ENCODE results near the gene CTNND2. TPM values are rescaled to one million over a fixed set of nuclear protein-coding genes. Genes with fewer than 3 reads are reported as not detected.

The CTNND2 gene
- total and polyA plus RNA-seq, 4 donors, result 36.5 to 183 (median 97.7) TPM

DNA sequence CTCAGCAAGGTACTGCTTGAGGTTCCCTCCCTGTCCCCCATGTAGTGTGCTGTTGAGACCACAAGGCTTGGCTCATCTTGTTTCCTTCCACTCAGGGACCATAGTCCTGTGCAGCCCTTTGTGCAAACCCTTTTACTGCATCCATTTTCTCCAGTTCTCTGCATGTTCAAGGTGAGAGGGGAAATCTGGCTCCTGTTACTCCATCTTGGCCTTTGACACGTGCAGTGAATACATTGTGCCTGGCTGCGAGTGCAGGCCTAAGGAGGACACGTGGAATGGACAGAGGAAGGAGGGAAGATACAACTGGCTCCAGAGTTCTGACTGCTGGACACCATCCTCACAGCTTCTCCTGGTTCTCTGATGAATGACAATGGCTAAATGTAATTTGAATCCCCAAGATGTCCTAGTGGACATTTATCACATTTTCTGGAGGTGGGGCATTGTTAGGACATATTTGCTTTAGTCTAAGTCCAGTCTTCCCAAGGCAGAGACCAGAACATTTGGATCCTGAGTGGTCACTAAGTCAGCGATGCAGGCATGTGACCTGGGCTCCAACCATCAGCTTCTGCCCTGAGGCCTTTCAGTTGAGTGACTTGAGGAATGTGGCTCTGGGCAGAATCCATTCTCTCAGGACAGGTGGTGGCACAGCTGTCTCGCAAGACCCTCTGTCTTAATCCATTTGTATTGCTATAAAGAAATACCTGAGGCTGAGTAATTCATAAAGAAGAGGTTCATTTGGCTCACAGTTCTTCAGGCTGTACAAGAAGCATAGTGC is 954.2 kb downstream of the CTNND2 start:
- WGBS (ENCODE audit: insufficient coverage), result 79% methylated on average over 3 of the region's 5 CpGs
- no peak overlapping the region for H3K4me3 ChIP-seq (ENCODE audit: low read depth, low read length)
- no peaks in the 10 kb centered on the region for H3K36me3 ChIP-seq (ENCODE audit: control insufficient read depth, insufficient read depth, low read length)
- no peaks in the 10 kb centered on the region for H3K9me3 ChIP-seq (ENCODE audit: control insufficient read depth, insufficient read depth, low read length)
- no peak overlapping the region for H3K27ac ChIP-seq (ENCODE audit: low read depth, low read length)
- DNase-seq (ENCODE audit: low read depth in 4 of 6, low spot score in 6 of 6), result no peak
- H3K27me3 ChIP-seq (ENCODE audit: control insufficient read depth, insufficient read depth, low read length), result no peaks in the 10 kb centered on the region
- no peaks in the 10 kb centered on the region for H3K4me1 ChIP-seq (ENCODE audit: control insufficient read depth, insufficient read depth, low read length)

DNA sequence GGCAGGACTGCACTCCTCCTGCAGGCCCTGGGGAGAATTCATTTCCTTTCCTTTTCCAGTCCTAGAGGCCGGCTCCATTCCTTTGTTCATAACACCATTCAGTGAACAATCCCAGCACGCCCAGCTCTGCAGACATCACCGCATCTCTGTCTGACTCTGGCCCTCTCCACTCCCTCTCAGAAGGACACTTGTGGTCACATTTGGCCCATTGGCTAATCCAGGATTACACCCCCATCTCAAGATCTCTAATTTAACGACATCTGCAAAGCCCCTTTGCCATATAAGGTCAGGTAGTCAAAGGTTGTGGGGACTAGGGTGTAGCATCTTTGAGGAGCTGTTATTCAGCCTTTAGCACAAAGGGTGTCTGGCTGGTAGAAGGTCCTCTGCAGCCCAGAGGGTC is 958.2 kb downstream of the CTNND2 start:
- no peaks in the 10 kb centered on the region for H3K27me3 ChIP-seq (ENCODE audit: control insufficient read depth, insufficient read depth, low read length)
- DNase-seq (ENCODE audit: low read depth in 4 of 6, low spot score in 6 of 6), result no peak
- H3K4me1 ChIP-seq (ENCODE audit: control insufficient read depth, insufficient read depth, low read length), result no peaks in the 10 kb centered on the region
- no peaks in the 10 kb centered on the region for H3K36me3 ChIP-seq (ENCODE audit: control insufficient read depth, insufficient read depth, low read length)
- H3K9me3 ChIP-seq (ENCODE audit: control insufficient read depth, insufficient read depth, low read length), result no peaks in the 10 kb centered on the region
- WGBS (ENCODE audit: insufficient coverage), result 76% methylated on average over 3 of the region's 4 CpGs
- H3K4me3 ChIP-seq (ENCODE audit: low read depth, low read length), result no peak overlapping the region
- H3K27ac ChIP-seq (ENCODE audit: low read depth, low read length), result no peak overlapping the region

DNA sequence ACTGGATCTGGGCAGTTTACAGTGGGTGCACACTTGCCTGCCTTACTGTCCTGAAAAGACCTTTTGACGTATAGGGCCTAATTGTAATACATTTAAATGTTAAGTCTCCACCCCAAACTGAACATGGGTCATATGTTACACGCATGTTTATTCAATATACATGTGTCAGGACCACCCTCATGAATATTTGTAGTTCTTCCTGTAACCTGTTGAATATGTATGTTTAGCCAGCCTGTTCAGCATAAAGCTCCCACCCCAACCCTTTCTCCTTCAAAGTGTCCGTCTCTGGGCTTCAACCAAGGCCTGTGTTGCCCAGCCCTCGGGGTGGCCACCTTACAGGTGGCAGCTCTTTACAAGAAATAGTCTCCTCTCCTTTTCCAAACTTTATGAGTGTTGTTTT is 962.3 kb downstream of the CTNND2 start:
- no peak overlapping the region for H3K27ac ChIP-seq (ENCODE audit: low read depth, low read length)
- no peak for DNase-seq (ENCODE audit: low read depth in 4 of 6, low spot score in 6 of 6)
- H3K27me3 ChIP-seq (ENCODE audit: control insufficient read depth, insufficient read depth, low read length), result no peaks in the 10 kb centered on the region
- H3K9me3 ChIP-seq (ENCODE audit: control insufficient read depth, insufficient read depth, low read length), result no peaks in the 10 kb centered on the region
- no peaks in the 10 kb centered on the region for H3K4me1 ChIP-seq (ENCODE audit: control insufficient read depth, insufficient read depth, low read length)
- no peaks in the 10 kb centered on the region for H3K36me3 ChIP-seq (ENCODE audit: control insufficient read depth, insufficient read depth, low read length)
- no peak overlapping the region for H3K4me3 ChIP-seq (ENCODE audit: low read depth, low read length)
- WGBS (ENCODE audit: insufficient coverage), result no CpG with 5 or more reads among the region's 4 CpGs

DNA sequence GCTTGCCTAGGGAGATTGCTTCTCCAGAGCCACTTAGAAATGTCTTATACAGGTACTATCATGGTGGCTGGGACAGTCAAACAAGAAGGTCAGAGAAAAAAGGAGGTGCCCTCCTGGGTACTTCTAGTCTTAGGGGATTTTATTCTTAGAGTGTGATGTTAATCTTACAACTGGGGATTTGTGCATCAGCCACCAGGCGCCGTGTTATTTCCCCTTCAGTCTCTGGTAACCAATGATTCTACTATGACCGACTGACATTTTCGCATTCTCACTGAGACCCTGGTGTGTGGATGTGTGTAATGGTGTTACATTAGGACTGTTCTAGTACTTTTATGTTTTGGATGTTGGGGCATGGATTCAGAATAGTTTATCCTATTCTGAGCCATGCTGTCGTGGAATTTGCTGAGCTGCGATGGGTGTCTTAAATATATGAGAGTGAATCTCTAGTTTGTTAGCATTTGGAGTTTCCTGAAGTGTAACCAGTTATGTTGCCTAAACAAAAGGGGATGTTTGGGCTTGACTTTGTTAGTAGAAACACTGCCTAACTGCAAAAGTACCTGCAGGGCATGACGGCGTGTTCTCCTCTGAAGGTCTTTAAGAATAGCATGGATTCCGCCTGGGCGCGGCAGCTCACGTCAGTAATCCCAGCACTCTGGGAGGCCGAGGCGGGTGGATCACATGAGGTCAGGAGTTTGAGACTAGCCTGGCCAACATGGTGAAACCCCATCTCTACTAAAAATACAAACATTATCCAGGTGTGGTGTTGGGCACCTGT is 968.0 kb downstream of the CTNND2 start:
- H3K27me3 ChIP-seq (ENCODE audit: control insufficient read depth, insufficient read depth, low read length), result no peaks in the 10 kb centered on the region
- WGBS (ENCODE audit: insufficient coverage), result 92% methylated on average over 11 of the region's 14 CpGs
- no peak overlapping the region for H3K4me3 ChIP-seq (ENCODE audit: low read depth, low read length)
- no peak for DNase-seq (ENCODE audit: low read depth in 4 of 6, low spot score in 6 of 6)
- no peaks in the 10 kb centered on the region for H3K36me3 ChIP-seq (ENCODE audit: control insufficient read depth, insufficient read depth, low read length)
- H3K4me1 ChIP-seq (ENCODE audit: control insufficient read depth, insufficient read depth, low read length), result peaks cover 4% of the 10 kb centered on the region
- H3K27ac ChIP-seq (ENCODE audit: low read depth, low read length), result no peak overlapping the region
- H3K9me3 ChIP-seq (ENCODE audit: control insufficient read depth, insufficient read depth, low read length), result no peaks in the 10 kb centered on the region

DNA sequence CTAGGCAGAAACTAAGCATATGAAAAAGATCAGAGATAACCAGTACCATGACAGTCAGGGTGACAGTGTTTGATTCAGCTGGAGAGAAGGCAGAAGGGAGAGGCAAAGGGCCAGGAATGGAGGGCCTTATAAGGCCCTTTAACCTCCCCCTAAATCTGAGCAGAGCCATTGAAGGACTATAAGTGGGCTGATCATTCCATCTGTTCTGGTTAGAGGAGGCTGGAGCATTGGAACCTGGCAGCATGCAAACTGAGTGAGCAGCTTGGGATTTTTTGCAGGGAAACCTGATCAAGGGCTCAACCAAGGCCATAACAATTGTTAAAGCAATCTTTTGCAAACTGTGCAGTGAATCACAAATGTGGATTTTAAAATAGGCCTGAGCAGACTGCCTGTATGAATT is 968.7 kb downstream of the CTNND2 start:
- Histone ChIP-seq H3K4me3 (ENCODE audit: low read depth, low read length) (no peak overlapping the region), H3K27ac (ENCODE audit: low read depth, low read length) (no peak overlapping the region)

DNA sequence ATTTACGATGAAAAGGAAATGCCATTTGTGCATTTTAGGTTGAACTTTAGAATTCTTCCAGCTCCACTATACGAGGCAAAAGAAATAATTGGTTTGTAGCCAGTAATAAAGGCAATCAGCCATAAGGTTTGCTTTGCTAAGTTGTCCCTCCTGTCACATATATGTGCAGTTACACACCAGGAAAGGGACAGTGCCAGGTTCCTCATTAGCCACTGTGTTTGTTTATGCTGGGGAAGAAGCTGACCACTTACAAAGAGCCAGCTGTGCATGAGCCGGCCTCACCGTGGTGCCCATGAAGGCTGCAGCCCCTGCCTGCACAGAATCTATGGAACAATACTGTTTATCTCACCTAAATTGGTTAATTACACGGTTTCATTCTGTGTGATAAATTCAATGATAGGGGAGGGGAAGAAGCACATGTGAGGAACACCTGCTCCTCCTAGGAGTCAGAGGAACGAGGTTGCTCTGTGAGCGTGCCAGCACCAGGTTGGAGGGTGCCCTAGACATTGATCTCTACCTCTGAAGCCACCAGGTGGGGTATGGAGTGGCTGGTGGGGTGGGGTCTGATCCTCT is 969.4 kb downstream of the CTNND2 start:
- Histone ChIP-seq H3K9me3 (ENCODE audit: control insufficient read depth, insufficient read depth, low read length) (no peaks in the 10 kb centered on the region), H3K4me1 (ENCODE audit: control insufficient read depth, insufficient read depth, low read length) (peaks cover 4% of the 10 kb centered on the region), H3K36me3 (ENCODE audit: control insufficient read depth, insufficient read depth, low read length) (no peaks in the 10 kb centered on the region), H3K27me3 (ENCODE audit: control insufficient read depth, insufficient read depth, low read length) (no peaks in the 10 kb centered on the region), H3K4me3 (ENCODE audit: low read depth, low read length) (no peak overlapping the region), H3K27ac (ENCODE audit: low read depth, low read length) (no peak overlapping the region)
- 66% methylated on average over 3 of the region's 7 CpGs for WGBS (ENCODE audit: insufficient coverage)
- DNase-seq (ENCODE audit: low read depth in 4 of 6, low spot score in 6 of 6), result peak in 3 of 6 donors; percentile 4 to 76 (median 5)

More for the DNA sequence above, 968.7 kb downstream of the CTNND2 start:
- H3K4me1 ChIP-seq (ENCODE audit: control insufficient read depth, insufficient read depth, low read length), result peaks cover 4% of the 10 kb centered on the region
- DNase-seq (ENCODE audit: low read depth in 4 of 6, low spot score in 6 of 6), result peak in 3 of 6 donors; percentile 4 to 48 (median 11)
- H3K9me3 ChIP-seq (ENCODE audit: control insufficient read depth, insufficient read depth, low read length), result no peaks in the 10 kb centered on the region
- H3K27me3 ChIP-seq (ENCODE audit: control insufficient read depth, insufficient read depth, low read length), result no peaks in the 10 kb centered on the region
- H3K36me3 ChIP-seq (ENCODE audit: control insufficient read depth, insufficient read depth, low read length), result no peaks in the 10 kb centered on the region

DNA sequence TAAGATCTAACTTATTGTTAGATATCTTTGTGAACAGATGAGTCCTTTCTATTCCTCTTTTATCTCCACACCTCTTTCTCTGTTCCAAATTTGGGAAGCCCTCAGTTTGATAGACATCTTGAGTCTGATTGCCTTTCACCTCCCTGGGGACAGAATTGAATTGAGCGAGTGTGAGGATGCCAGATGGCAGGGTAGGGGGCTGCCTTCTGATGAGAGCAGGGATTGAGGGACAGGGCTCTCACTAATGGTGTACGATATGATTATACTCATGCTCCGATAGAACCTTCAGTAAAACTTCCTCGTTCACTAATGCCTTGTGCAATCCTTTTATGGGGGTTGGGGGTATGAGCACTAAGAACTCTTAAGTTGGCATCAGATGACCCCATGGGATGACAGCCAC is 971.1 kb downstream of the CTNND2 start:
- Histone ChIP-seq H3K4me1 (ENCODE audit: control insufficient read depth, insufficient read depth, low read length) (peaks cover 4% of the 10 kb centered on the region), H3K27ac (ENCODE audit: low read depth, low read length) (no peak overlapping the region), H3K9me3 (ENCODE audit: control insufficient read depth, insufficient read depth, low read length) (no peaks in the 10 kb centered on the region), H3K36me3 (ENCODE audit: control insufficient read depth, insufficient read depth, low read length) (no peaks in the 10 kb centered on the region), H3K27me3 (ENCODE audit: control insufficient read depth, insufficient read depth, low read length) (no peaks in the 10 kb centered on the region), H3K4me3 (ENCODE audit: low read depth, low read length) (no peak overlapping the region)
- no peak for DNase-seq (ENCODE audit: low read depth in 4 of 6, low spot score in 6 of 6)
- 20% methylated on average over 1 of the region's 4 CpGs for WGBS (ENCODE audit: insufficient coverage)

DNA sequence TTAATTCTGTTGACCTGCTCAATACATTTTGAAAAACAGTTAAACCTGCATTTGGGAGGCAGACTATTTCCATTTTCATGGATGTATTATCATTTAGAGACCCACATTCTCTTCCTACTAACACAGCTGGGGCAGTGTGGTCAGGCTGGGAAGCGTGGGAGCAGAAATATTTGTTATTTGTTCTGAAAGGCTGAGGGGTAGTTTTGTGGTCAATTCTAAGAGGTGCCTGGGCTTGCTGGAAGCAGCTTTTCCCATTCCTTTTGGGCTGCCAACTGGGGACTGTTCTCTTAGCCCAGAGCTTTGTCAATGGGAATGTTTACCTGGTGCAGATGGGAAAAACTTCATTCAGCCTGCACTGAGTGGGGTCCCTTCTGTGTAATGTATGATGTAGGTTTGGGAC is 971.8 kb downstream of the CTNND2 start:
- no CpG with 5 or more reads among the region's 1 CpG for WGBS (ENCODE audit: insufficient coverage)
- H3K4me1 ChIP-seq (ENCODE audit: control insufficient read depth, insufficient read depth, low read length), result peaks cover 4% of the 10 kb centered on the region
- DNase-seq (ENCODE audit: low read depth in 4 of 6, low spot score in 6 of 6), result no peak
- H3K4me3 ChIP-seq (ENCODE audit: low read depth, low read length), result no peak overlapping the region
- H3K9me3 ChIP-seq (ENCODE audit: control insufficient read depth, insufficient read depth, low read length), result no peaks in the 10 kb centered on the region
- no peaks in the 10 kb centered on the region for H3K27me3 ChIP-seq (ENCODE audit: control insufficient read depth, insufficient read depth, low read length)
- no peak overlapping the region for H3K27ac ChIP-seq (ENCODE audit: low read depth, low read length)
- H3K36me3 ChIP-seq (ENCODE audit: control insufficient read depth, insufficient read depth, low read length), result no peaks in the 10 kb centered on the region

DNA sequence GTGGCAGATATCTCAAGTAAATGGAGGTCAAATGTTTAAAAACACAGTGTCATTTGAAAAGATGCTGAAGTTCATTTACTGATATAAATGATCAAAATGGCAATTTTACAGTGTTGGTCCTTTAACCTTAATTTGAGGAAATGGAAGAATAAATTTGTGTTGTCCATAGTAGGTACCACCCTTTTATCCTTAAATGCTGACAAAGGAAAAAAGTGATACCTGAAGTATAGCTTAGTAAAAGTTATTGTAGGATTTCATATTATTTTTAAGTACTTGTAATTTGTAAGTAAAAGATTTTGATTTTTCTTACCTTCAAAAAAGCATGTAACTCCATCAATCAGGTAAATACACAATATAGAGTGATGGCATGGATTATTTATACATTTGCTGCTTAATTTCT is 976.6 kb downstream of the CTNND2 start:
- H3K9me3 ChIP-seq (ENCODE audit: control insufficient read depth, insufficient read depth, low read length), result no peaks in the 10 kb centered on the region
- no peaks in the 10 kb centered on the region for H3K27me3 ChIP-seq (ENCODE audit: control insufficient read depth, insufficient read depth, low read length)
- H3K4me3 ChIP-seq (ENCODE audit: low read depth, low read length), result no peak overlapping the region
- H3K36me3 ChIP-seq (ENCODE audit: control insufficient read depth, insufficient read depth, low read length), result no peaks in the 10 kb centered on the region
- H3K4me1 ChIP-seq (ENCODE audit: control insufficient read depth, insufficient read depth, low read length), result no peaks in the 10 kb centered on the region
- no peak for DNase-seq (ENCODE audit: low read depth in 4 of 6, low spot score in 6 of 6)
- H3K27ac ChIP-seq (ENCODE audit: low read depth, low read length), result no peak overlapping the region
